GM23248 (cell line): ENCODE measurements around the gene CLEC2B.

Experiments used
- EZH2 ChIP-seq: fragments of 200-600 bp; sonication (generic); IDR thresholded peaks from 2 replicates; pipeline ENCODE4 v1.6.1; 2018; ENCODE audit warnings: antibody characterized with exemption, mild to moderate bottlenecking; ENCODE audit not compliant: insufficient read depth, poor library complexity, severe bottlenecking
- EZH2phosphoT487 ChIP-seq: fragments of 200-600 bp; sonication (generic); IDR thresholded peaks from 2 replicates; pipeline ENCODE4 v1.6.1; 2018; ENCODE audit warnings: antibody characterized with exemption, moderate library complexity, mild to moderate bottlenecking, low read depth; ENCODE audit not compliant: insufficient read depth

- TF ChIP-seq EZH2: no peak
- TF ChIP-seq EZH2phosphoT487: no peak
Observed at GRCh38 chr12:9881988-9882387, 12.8 kb upstream of the CLEC2B start.
